CD4-positive, alpha-beta T cell treated with Interleukin-17A for 1 hour (primary cell): ENCODE data around the gene PCDH9.

Experiments
- DNase-seq: peaks from one replicate; pipeline ENCODE4 v3.0.0-alpha.2; 2020

The PCDH9 gene

GRCh38 chr13:66506051-66506777 is 723.9 kb downstream of the PCDH9 start:
- no peak for DNase-seq

DNA sequence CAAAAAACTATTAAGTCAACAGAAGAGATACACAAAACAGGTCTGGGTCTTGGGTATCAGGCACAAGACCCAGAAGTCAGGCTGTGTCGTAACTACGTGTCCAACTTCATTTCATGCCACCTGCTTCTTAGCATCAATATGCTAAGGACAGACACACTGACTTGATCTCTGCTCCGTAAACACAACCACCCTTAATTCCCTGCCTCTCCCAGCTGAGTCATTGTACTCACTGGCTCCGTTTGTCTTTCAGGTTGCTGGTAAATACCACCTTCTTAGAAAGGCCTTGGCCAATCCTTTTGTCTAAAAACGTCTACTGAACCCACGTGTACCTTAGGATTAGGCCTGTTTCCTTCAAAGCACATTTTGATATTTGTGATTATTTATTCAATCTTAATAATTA is 726.2 kb downstream of the PCDH9 start:
- DNase-seq, result no peak

DNA sequence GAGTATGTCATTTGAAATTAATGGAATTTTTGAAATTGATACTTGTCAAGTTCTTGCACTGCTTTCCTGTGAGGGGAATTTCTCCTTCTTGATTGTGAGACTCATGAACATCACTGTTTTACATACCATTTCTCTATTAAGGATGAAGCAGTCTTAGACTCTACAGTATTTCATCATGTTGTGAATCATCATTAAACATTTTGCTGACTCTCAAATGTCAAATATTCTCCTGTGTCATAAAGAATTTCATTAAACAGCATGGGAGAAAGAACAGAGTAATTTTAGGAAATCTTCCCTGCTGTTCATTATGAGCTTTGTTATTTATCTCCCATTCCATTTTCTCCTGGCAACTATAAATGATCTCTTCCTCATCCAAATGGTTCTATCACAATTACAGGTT is 729.0 kb downstream of the PCDH9 start:
- no peak for DNase-seq

GRCh38 chr13:66492479-66492878 is 737.7 kb downstream of the PCDH9 start:
- DNase-seq, result no peak

GRCh38 chr13:66491251-66491650 is 738.9 kb downstream of the PCDH9 start:
- no peak for DNase-seq

DNA sequence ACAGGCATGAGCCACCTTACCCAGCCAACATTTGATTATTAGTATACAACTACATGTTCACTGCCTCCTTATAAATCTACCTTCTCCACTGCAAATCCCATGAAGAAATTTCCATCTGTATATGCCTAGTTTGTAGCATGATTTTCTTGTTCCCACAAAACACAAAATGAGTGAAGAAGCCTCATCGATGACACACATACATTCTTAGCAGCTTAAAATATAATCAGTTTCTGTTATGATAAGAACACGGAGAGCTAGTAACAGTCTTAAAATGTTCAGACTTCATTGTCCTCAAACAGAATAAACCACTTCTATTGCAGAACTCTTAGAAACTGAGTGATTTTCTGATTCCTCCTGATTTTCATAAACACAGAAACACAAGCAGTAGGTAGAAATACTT is 740.5 kb downstream of the PCDH9 start:
- no peak for DNase-seq

DNA sequence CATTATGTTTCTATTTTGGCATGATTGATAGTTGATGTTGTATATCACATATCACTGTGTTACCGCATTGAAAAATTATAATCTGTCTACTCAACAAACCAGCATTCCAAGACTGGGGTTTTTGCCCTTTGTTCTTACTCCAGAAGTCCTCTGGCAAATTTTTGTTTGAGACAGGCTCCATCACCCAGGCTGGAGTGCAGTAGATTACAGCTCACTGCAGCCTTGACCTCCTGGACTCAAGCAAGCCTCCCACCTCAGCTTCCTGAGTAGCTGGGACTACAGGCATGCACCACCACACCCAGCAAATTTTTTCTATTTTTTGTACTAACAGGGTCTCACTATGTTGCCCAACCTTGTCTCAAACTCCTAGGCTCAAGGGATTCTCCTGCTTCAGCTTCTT is 741.0 kb downstream of the PCDH9 start:
- no peak for DNase-seq

DNA sequence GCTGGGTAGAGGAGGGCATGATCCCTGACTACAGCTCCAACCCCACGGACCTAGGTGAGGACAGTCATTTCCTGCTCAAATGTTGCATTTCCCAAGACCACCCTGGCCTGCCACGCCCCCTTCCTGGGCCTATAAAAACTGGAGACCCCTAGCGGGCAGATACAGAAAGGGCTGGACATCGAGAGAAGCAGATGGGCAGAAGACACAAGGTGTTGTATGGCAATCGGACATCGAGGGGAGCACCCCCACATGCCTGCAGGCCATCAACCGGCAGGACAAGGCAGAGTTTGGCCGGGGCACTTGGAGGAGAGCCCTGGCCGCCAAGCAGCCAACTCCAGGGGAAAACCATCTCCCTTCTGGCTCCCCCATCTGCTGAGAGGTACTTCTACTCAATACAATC is 746.4 kb downstream of the PCDH9 start:
- no peak for DNase-seq

- DNase-seq, result no peak
Measured at GRCh38 chr13:66482836-66483235, 747.3 kb downstream of the PCDH9 start.

- no peak for DNase-seq
Measured at GRCh38 chr13:66477816-66478215, 752.3 kb downstream of the PCDH9 start.

DNA sequence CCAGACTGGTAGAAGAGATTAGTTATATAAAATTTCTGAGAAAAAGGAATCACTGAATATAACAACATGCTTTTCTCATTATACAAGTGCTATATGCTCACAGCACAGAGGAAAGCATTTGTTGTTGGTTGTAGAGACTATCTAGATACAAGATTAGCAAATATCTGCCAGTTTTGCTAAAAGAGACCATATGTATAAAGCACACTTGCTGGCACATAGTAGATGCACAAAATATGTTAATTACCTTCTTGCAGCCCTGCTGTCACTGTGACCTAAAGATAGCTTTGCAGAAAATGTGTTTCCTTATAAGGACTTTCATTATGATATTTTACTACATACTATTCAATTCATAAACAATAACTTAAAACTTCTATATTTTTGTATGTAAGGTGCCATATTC is 755.1 kb downstream of the PCDH9 start:
- no peak for DNase-seq

DNA sequence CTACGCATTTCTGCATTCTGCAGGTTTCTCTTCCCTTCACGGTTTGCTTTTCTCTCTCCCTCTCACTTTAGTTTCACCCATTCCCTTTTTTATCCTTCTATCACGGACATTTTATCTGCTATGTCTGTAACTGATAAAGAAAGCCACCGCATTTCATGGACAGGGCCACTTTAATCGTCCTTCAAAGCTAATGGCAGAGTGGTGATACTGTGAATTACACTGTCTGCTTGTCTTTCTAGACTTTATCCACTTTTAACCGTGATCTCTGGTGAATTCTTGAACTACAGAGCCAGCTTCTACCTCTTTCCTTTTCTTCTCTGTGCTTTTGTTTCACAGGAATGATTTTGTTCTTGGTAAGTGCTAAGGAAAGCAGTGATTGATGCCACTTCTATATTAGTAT is 760.4 kb downstream of the PCDH9 start:
- no peak for DNase-seq

DNA sequence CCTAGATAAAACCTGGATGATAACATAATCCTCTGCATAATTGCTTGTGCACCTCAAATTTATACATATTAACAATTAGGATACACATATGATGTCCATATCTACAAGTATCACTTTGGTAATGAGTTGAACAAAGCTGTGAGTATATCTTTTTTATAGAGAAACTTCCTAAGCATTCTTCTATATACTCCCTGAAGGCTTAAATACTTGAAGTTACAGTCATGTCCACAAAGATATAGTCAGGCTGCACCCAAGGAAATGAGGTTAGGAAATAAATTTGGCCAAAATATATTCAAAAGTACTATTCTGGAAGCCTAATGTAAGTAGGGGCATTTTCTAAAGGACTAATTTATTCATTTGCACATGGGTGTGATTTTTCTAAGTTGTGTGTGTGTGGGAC is 761.5 kb downstream of the PCDH9 start:
- no peak for DNase-seq

DNA sequence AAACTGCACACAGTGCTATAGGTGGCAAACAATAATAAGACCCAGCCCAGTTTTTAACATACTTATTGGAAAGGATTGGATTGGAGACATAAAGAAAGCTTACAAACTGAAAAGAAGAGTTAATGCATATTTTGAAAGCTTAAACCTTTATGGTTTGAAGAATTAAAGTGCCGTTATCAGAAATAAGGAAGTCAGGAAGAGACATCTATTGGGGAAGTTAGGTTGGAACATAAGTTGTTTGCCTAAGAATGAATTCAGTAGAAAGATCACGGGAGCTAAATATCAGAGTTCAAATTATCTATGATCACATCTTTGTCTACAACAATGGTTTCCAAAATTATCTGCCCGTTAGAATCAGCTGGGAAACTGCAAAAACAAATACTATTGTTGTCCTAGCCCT is 767.9 kb downstream of the PCDH9 start:
- DNase-seq, result no peak

- no peak for DNase-seq
Measured at GRCh38 chr13:66461021-66461420, 769.1 kb downstream of the PCDH9 start.

GRCh38 chr13:66459634-66460033 is 770.5 kb downstream of the PCDH9 start:
- no peak for DNase-seq

DNA sequence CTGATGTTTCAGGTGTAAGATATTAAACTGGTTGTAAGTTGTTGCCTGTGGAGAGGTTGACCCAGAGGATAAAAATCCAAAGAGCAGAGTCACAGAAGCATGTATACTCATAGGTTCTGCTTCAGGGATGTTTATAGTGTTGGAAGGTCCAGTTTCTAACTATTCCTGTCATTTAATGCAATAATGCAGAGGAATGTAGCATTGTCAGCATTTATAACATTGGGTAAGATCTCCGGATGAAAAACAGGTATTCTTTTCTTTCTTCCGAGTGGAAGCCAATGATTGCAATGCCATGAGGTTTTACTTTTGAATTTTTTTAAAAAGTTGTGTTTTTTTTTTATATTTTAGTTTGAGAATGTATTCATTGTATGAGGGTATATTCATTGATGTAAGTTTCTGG is 771.0 kb downstream of the PCDH9 start:
- no peak for DNase-seq

- no peak for DNase-seq
Measured at GRCh38 chr13:66446413-66446812, 783.7 kb downstream of the PCDH9 start.

DNA sequence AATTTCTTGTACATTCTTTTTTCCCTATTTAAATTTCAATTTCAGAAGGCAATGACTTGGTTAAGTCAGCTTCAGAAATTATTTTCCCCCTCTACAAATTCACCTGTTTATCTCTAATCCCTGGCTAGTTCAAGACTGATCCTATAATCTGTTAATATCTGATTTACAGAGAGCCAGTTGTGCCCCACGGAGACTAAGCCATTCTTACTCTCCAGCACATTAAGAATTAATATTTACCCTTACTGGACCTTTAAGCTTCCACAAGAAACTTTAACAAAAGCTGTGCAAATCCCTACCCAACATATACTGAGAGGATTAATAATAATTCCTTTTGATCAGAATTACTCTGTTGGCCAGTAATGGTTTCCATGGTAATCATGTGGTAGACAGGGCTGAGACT is 786.2 kb downstream of the PCDH9 start:
- no peak for DNase-seq

GRCh38 chr13:66440938-66441337 is 789.2 kb downstream of the PCDH9 start:
- DNase-seq, result no peak

DNA sequence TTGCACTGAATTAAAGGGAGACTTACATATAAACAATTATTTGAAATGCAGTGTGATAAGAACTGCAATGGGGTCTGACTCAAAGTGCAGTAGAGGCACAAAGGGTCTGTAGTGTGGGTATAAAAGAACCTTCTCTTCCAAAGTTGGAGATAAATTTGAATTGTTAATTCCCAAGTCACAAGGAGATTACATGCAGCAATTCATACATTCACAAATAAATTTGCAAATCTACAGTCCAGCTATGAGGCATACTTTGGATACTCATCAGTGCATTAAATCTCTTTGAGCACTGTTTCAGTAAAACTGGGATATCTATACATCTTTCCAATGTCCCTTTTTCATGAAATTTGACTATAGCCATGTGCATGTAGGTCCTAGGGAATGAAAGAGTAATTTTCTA is 799.4 kb downstream of the PCDH9 start:
- no peak for DNase-seq

DNA sequence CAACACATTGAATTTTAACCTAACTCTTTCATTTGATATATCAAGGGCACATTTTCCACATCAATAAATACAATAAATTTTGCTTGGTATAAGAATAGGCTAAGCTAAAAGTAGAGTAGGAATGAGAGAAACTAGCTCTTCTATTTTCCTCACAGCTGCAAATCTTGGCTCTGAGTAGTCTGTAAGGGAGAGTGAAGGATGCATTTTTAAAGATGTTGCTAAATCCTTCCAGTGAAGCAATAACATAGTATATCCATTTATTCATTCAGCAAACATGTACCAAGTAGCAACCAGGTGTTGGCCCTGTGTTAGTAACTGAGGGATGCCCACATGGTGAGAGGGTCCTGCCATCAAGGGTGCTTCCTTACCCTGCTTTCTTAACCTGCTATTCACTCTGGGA is 799.9 kb downstream of the PCDH9 start:
- DNase-seq, result no peak

- no peak for DNase-seq
Measured at GRCh38 chr13:66429156-66429555, 801.0 kb downstream of the PCDH9 start.

DNA sequence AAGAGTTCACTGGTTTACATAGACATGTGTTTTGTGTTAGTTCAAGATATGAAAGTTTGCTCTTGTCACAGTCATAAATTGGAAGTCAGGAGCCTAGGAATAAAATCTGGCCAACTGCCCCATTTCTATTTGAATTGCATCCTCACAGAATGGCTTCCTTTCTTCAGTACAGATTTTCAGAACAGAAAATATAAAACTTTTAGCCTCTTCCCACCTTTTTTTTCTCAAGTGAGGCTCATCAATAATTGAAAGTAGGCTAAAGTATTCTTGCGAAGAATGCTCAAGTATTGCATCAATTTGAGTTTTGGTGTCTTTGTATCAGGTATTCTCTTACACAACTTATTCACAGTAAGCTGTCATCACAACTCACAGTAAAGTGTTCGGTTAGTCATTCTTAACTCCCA is 802.7 kb downstream of the PCDH9 start:
- no peak for DNase-seq

GRCh38 chr13:66425741-66426140 is 804.4 kb downstream of the PCDH9 start:
- no peak for DNase-seq

DNA sequence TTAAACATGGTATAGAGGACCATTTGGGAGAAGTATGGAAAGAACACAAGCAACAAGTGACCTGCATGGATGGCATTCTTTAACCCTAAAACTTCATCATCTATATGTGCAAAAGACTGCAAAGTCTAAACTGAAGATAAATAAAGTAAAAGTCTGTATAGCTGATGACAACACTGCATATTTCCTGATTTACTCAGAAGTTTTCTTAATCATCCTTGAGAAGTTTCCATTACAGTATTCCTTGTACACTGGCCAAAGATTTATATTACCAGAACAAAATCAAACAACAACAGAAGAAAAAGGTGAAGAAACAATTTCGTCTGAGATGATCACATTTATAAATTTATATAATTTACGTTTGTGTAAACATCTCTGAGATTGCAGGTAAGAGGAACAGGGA is 805.7 kb downstream of the PCDH9 start:
- DNase-seq, result no peak
